Left ventricle myocardium superior (tissue), 1 donor: ENCODE data around the gene NUBPL. TPM values are rescaled to one million over a fixed set of nuclear protein-coding genes. Genes with fewer than 3 reads are reported as not detected.
"Not testable (repeated sequence)": the region's sequence is repeated elsewhere in the genome, so short reads cannot be mapped to it uniquely, and the experiment has no call there.

ENCODE experiments used
- ATAC-seq: fragments of 200-7000 bp; cut with Tn5 transposase; one replicate; pipeline ENCODE4 v1.9.1; 2020; ENCODE audit warnings: mild to moderate bottlenecking, moderate library complexity
- DNase-seq: peaks from one replicate; pipeline ENCODE4 v3.0.0-alpha.2; 2020
- intact Hi-C: fragments of 100-400 bp; cut with micrococcal nuclease; formaldehyde crosslinking; loops from one replicate; pipeline ENCODE4 v1.11.0; 2022
- total RNA-seq: library from RNA; stranded (reverse); fragmentation: NEBNext Ultra II Directional; extraction: Animal tissue kit (Norgen Biotek cat#: 25700); gene quantifications from one replicate; pipeline ENCODE4 v1.2.1, GENCODE V29; 2021
- donor health status: DM: no; HTN: yes; CAD: no; lungs with severe emphysema.

NUBPL gene
- total RNA-seq, 1 donor from 2014 or later: 32.6 TPM

GRCh38 chr14:31572955-31573354, 11.8 kb downstream of the NUBPL start:
- intact Hi-C loops: no loop called here
- no peak for ATAC-seq
- DNase-seq: no peak

GRCh38 chr14:31576949-31577348, 15.7 kb downstream of the NUBPL start:
- intact Hi-C loops: no loop called here
- DNase-seq (no peak), ATAC-seq (no peak)

- no peak for DNase-seq
- intact Hi-C loops: no loop called here
- ATAC-seq: peak; percentile 67
These were observed 17.1 kb downstream of the NUBPL start for GRCh38 chr14:31578266-31578665.

GRCh38 chr14:31578792-31579501, 17.7 kb downstream of the NUBPL start:
- ATAC-seq: peak; percentile 7
- intact Hi-C loops: no loop called here
- DNase-seq: no peak

GRCh38 chr14:31580234-31580633, 19.0 kb downstream of the NUBPL start:
- no peak for DNase-seq
- intact Hi-C loops: no loop called here
- ATAC-seq: no peak

GRCh38 chr14:31582286-31582691, 21.1 kb downstream of the NUBPL start:
- intact Hi-C loops: no loop called here
- ATAC-seq: peak; percentile 72
- no peak for DNase-seq

GRCh38 chr14:31582836-31583452, 21.7 kb downstream of the NUBPL start:
- intact Hi-C loops: no loop called here
- DNase-seq: no peak
- ATAC-seq: no peak

GRCh38 chr14:31590206-31590605, 29.0 kb downstream of the NUBPL start:
- ATAC-seq (peak; percentile 49), DNase-seq (no peak)
- intact Hi-C loops: no loop called here

- DNase-seq (no peak), ATAC-seq (no peak)
- intact Hi-C loops: no loop called here
These were observed 30.9 kb downstream of the NUBPL start for GRCh38 chr14:31592122-31592521.

- intact Hi-C loops: no loop called here
- DNase-seq: no peak
- no peak for ATAC-seq
These were observed 31.4 kb downstream of the NUBPL start for GRCh38 chr14:31592631-31593030.

GRCh38 chr14:31596342-31597095, 35.3 kb downstream of the NUBPL start:
- DNase-seq (no peak), ATAC-seq (no peak)
- intact Hi-C loops: no loop called here

- intact Hi-C loops: no loop called here
- DNase-seq (no peak), ATAC-seq (no peak)
These were observed 44.5 kb downstream of the NUBPL start for GRCh38 chr14:31605702-31606101.

GRCh38 chr14:31611778-31612433, 50.7 kb downstream of the NUBPL start:
- DNase-seq (no peak), ATAC-seq (no peak)
- intact Hi-C loops: no loop called here

GRCh38 chr14:31613188-31613587, 52.0 kb downstream of the NUBPL start:
- no peak for DNase-seq
- ATAC-seq: no peak
- intact Hi-C loops: no loop called here

- DNase-seq, ATAC-seq, intact Hi-C loops: not testable (repeated sequence)
These were observed 57.7 kb downstream of the NUBPL start for GRCh38 chr14:31618884-31619283.

GRCh38 chr14:31619440-31619839, 58.2 kb downstream of the NUBPL start:
- intact Hi-C loops: no loop called here
- ATAC-seq (no peak), DNase-seq (no peak)

GRCh38 chr14:31620898-31621297, 59.7 kb downstream of the NUBPL start:
- intact Hi-C loops, DNase-seq, ATAC-seq: not testable (repeated sequence)

- intact Hi-C loops: no loop called here
- ATAC-seq (no peak), DNase-seq (no peak)
These were observed 60.9 kb downstream of the NUBPL start for GRCh38 chr14:31622060-31622459.

GRCh38 chr14:31652900-31653299, 91.7 kb downstream of the NUBPL start:
- ATAC-seq, DNase-seq, intact Hi-C loops: not testable (repeated sequence)

GRCh38 chr14:31657917-31658316, 96.7 kb downstream of the NUBPL start:
- no peak for ATAC-seq
- intact Hi-C loops: no loop called here
- DNase-seq: no peak
